Tibial nerve (tissue), 4 donors: ENCODE results near the gene ATP7B.

Source experiments
- EP300 ChIP-seq, 2 donors: sonication (generic); formaldehyde crosslinking; IDR thresholded peaks; one replicate each; pipeline ENCODE4 v1.6.1; 2017; ENCODE audit warnings: antibody characterized with exemption in 2 of 2, mild to moderate bottlenecking in 1 of 2
- POLR2A ChIP-seq, 2 donors: fragments of 450-650 bp; IDR thresholded peaks; one replicate each; pipeline ENCODE4 v1.6.1; 2017; ENCODE audit warnings: antibody characterized with exemption in 2 of 2, mild to moderate bottlenecking in 2 of 2, moderate library complexity in 2 of 2
- TF ChIP-seq, protein P1 (sequence below), 5 experiments: fragments of 200-600 bp in 3 of 5; fragments of 450-650 bp in 2 of 5; sonication (generic) in 3 of 5; IDR thresholded peaks; one replicate each; pipeline ENCODE4 v1.5.1; 2016 to 2019; ENCODE audit warnings: antibody characterized with exemption in 5 of 5, mild to moderate bottlenecking in 3 of 5, moderate library complexity in 2 of 5

DNA sequence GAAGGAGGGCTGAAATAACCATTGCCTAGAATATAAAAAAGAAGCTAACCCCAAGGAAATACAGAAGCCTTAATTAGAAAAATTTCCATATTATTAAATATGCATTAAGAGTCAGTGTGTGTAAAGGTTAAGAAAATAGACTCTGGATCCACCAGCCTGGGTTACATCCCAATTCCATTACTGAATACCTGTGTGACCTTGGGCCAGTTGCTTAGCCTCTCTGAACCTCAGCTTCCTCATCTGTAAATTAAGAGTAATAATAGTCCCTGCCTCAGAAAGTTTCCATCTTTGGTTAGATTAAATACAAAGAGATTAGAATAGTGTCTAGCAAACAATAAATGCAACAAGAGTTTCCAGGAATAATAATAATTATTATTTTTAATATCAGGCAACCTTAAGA, 54.5 kb downstream of the ATP7B start:
- TF ChIP-seq, protein P1, sequence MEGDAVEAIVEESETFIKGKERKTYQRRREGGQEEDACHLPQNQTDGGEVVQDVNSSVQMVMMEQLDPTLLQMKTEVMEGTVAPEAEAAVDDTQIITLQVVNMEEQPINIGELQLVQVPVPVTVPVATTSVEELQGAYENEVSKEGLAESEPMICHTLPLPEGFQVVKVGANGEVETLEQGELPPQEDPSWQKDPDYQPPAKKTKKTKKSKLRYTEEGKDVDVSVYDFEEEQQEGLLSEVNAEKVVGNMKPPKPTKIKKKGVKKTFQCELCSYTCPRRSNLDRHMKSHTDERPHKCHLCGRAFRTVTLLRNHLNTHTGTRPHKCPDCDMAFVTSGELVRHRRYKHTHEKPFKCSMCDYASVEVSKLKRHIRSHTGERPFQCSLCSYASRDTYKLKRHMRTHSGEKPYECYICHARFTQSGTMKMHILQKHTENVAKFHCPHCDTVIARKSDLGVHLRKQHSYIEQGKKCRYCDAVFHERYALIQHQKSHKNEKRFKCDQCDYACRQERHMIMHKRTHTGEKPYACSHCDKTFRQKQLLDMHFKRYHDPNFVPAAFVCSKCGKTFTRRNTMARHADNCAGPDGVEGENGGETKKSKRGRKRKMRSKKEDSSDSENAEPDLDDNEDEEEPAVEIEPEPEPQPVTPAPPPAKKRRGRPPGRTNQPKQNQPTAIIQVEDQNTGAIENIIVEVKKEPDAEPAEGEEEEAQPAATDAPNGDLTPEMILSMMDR (IDR thresholded peaks at IDR 0.05) = no peak
- TF ChIP-seq POLR2A (IDR thresholded peaks at IDR 0.05) (no peak), EP300 (IDR thresholded peaks at IDR 0.05) (no peak)
